HepG2 (cell line): ENCODE measurements around the gene RLF. TPM values are rescaled to one million over a fixed set of nuclear protein-coding genes. Genes with fewer than 3 reads are reported as not detected.

Experiments used
- ARID4A ChIP-seq: sonication (generic); formaldehyde crosslinking; IDR thresholded peaks from 2 replicates; pipeline ENCODE4 v1.5.0; 2020; ENCODE audit warnings: mild to moderate bottlenecking, missing genetic modification reagents, borderline replicate concordance
- CEBPG ChIP-seq: IDR thresholded peaks from 2 replicates; pipeline ENCODE4 v1.6.1; 2016
- DNMT1 ChIP-seq: sonication (generic); formaldehyde crosslinking; IDR thresholded peaks from 2 replicates; pipeline ENCODE4 v1.5.1; 2020; ENCODE audit warnings: mild to moderate bottlenecking, missing genetic modification reagents
- ERF ChIP-seq: IDR thresholded peaks from 2 replicates; pipeline ENCODE4 v1.6.1; 2018; ENCODE audit warnings: missing biosample characterization, missing genetic modification reagents
- MLXIP ChIP-seq: sonication (generic); formaldehyde crosslinking; IDR thresholded peaks from 2 replicates; pipeline ENCODE4 v1.9.0; 2021; ENCODE audit warnings: missing genetic modification reagents, borderline replicate concordance
- RAD51 ChIP-seq: fragments of 450-650 bp; IDR thresholded peaks from 2 replicates; pipeline ENCODE4 v1.6.1; 2016; ENCODE audit warnings: borderline replicate concordance
- SIN3B ChIP-seq: fragments of 150-350 bp; IDR thresholded peaks from 2 replicates; pipeline ENCODE4 v1.6.1; 2014; ENCODE audit warnings: low read length
- SNAI1 ChIP-seq: sonication (generic); formaldehyde crosslinking; IDR thresholded peaks from 2 replicates; pipeline ENCODE4 v1.5.0; 2020; ENCODE audit warnings: mild to moderate bottlenecking, missing genetic modification reagents, borderline replicate concordance
- SP4 ChIP-seq: sonication (generic); formaldehyde crosslinking; IDR thresholded peaks from 2 replicates; pipeline ENCODE4 v1.8.1; 2023; ENCODE audit warnings: mild to moderate bottlenecking, missing genetic modification reagents
- ZFX ChIP-seq: sonication (generic); formaldehyde crosslinking; IDR thresholded peaks from 2 replicates; pipeline ENCODE4 v1.4.0; 2020; ENCODE audit warnings: mild to moderate bottlenecking, low read depth, missing genetic modification reagents, moderate library complexity
- ZNF136 ChIP-seq: sonication (generic); formaldehyde crosslinking; IDR thresholded peaks from 2 replicates; pipeline ENCODE4 v1.8.1; 2022; ENCODE audit warnings: low read depth, mild to moderate bottlenecking, moderate library complexity, missing genetic modification reagents
- ZNF770 ChIP-seq: sonication (generic); formaldehyde crosslinking; IDR thresholded peaks from 2 replicates; pipeline ENCODE4 v1.5.0; 2020; ENCODE audit warnings: mild to moderate bottlenecking, missing genetic modification reagents
- polyA plus RNA-seq, 8 experiments: library from polyadenylated mRNA; depleted of rRNA in 3 of 8; stranded (reverse) in 7 of 8; unstranded in 1 of 8; fragments of >200 nt; fragmentation: Illumina TruSeq in 4 of 8; extraction: Trizol in 4 of 8; gene quantifications; 2 replicates each; pipeline versions ENCODE4 v1.2.1 to v1.2.3, GENCODE V29; 2011 to 2016; ENCODE audit warnings: low read depth in 4 of 8, missing spikeins in 1 of 8, mixed read lengths in 1 of 8; ENCODE audit not compliant: insufficient read depth in 1 of 8
- total RNA-seq, 5 experiments: library from RNA; depleted of rRNA; stranded (reverse); fragments of >200 nt; fragmentation: Illumina TruSeq; extraction: Trizol; gene quantifications; 2 replicates each; pipeline ENCODE4 v1.2.3, GENCODE V29; 2016; ENCODE audit warnings: low read depth in 1 of 5
- TF ChIP-seq, protein P1 (sequence below): sonication (generic); formaldehyde crosslinking; IDR thresholded peaks from 2 replicates; pipeline ENCODE4 v1.4.0; 2020; ENCODE audit warnings: missing genetic modification reagents

RLF gene
- total and polyA plus RNA-seq, 2 of the 13 experiments (the other 11 are each of a cell fraction or from before 2014, with no cell fraction given) = 9.0 to 15.7 TPM

GRCh38 chr1:40161125-40161887 lies at the start of gene RLF (continued):
- 0 out of 2 replicates have a peak, but pooled peaks have one; percentile 22 for TF ChIP-seq MLXIP (CRISPR knock-in tag)
- TF ChIP-seq ERF (CRISPR knock-in tag) = peak; percentile 87
- TF ChIP-seq, protein P1, sequence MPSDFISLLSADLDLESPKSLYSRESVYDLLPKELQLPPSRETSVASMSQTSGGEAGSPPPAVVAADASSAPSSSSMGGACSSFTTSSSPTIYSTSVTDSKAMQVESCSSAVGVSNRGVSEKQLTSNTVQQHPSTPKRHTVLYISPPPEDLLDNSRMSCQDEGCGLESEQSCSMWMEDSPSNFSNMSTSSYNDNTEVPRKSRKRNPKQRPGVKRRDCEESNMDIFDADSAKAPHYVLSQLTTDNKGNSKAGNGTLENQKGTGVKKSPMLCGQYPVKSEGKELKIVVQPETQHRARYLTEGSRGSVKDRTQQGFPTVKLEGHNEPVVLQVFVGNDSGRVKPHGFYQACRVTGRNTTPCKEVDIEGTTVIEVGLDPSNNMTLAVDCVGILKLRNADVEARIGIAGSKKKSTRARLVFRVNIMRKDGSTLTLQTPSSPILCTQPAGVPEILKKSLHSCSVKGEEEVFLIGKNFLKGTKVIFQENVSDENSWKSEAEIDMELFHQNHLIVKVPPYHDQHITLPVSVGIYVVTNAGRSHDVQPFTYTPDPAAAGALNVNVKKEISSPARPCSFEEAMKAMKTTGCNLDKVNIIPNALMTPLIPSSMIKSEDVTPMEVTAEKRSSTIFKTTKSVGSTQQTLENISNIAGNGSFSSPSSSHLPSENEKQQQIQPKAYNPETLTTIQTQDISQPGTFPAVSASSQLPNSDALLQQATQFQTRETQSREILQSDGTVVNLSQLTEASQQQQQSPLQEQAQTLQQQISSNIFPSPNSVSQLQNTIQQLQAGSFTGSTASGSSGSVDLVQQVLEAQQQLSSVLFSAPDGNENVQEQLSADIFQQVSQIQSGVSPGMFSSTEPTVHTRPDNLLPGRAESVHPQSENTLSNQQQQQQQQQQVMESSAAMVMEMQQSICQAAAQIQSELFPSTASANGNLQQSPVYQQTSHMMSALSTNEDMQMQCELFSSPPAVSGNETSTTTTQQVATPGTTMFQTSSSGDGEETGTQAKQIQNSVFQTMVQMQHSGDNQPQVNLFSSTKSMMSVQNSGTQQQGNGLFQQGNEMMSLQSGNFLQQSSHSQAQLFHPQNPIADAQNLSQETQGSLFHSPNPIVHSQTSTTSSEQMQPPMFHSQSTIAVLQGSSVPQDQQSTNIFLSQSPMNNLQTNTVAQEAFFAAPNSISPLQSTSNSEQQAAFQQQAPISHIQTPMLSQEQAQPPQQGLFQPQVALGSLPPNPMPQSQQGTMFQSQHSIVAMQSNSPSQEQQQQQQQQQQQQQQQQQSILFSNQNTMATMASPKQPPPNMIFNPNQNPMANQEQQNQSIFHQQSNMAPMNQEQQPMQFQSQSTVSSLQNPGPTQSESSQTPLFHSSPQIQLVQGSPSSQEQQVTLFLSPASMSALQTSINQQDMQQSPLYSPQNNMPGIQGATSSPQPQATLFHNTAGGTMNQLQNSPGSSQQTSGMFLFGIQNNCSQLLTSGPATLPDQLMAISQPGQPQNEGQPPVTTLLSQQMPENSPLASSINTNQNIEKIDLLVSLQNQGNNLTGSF = no peak
- TF ChIP-seq SIN3B = peak; percentile 88
- peak; percentile 54 for TF ChIP-seq ZNF770
- peak; percentile 96 for TF ChIP-seq ZFX
- TF ChIP-seq ARID4A (CRISPR knock-in tag) = peak; percentile 95
- peak; percentile 85 for TF ChIP-seq RAD51
- peak; percentile 90 for TF ChIP-seq SP4 (CRISPR knock-in tag)
- no peak for TF ChIP-seq ZNF136
- TF ChIP-seq DNMT1 (CRISPR knock-in tag) = no peak
- no peak; the same call in 1 of the 2 replicates for TF ChIP-seq CEBPG
- TF ChIP-seq SNAI1 (CRISPR knock-in tag) = 0 out of 2 replicates have a peak, but pooled peaks have one; percentile 53
